Uterus (tissue), 2 donors: Measurements from ENCODE around the gene NMNAT3.

ENCODE experiments used
- CTCF ChIP-seq, 4 experiments: fragments of 200-600 bp in 2 of 4; fragments of 450-650 bp in 2 of 4; sonication (generic) in 2 of 4; IDR thresholded peaks; one replicate each; pipeline ENCODE4 v1.5.1; 2016 to 2019; ENCODE audit warnings: antibody characterized with exemption in 4 of 4, mild to moderate bottlenecking in 2 of 4, moderate library complexity in 1 of 4
- POLR2A ChIP-seq, 2 donors: fragments of 450-650 bp; IDR thresholded peaks; one replicate each; pipeline ENCODE4 v1.6.1; 2016; ENCODE audit warnings: antibody characterized with exemption in 2 of 2, mild to moderate bottlenecking in 1 of 2, moderate library complexity in 1 of 2

- TF ChIP-seq CTCF (IDR thresholded peaks at IDR 0.05) = no peak
- no peak for TF ChIP-seq POLR2A (IDR thresholded peaks at IDR 0.05)
These were observed 117.4 kb downstream of the NMNAT3 start for GRCh38 chr3:139560411-139560810.
